ENCODE data around the gene FBXL17.

The FBXL17 gene

GRCh38 chr5:107959573-107960279 is 422.2 kb downstream of the FBXL17 start:
- TF ChIP-seq CTCF (IDR thresholded peaks at IDR 0.05; ENCODE audit: borderline replicate concordance, control extremely low read depth, extremely low read depth, insufficient read depth, missing control alignments) = no peak
- in situ Hi-C loops (cut with MboI; ENCODE audit: low sequenced_read_pairs, unreplicated experiment) = no loop called here
- no peak for DNase-seq (ENCODE audit: low spot score)

- no peak for DNase-seq (ENCODE audit: low spot score)
- in situ Hi-C loops (cut with MboI; ENCODE audit: low sequenced_read_pairs, unreplicated experiment) = no loop called here
- TF ChIP-seq CTCF (IDR thresholded peaks at IDR 0.05; ENCODE audit: borderline replicate concordance, control extremely low read depth, extremely low read depth, insufficient read depth, missing control alignments) = no peak
Observed at GRCh38 chr5:107958861-107959260, 423.0 kb downstream of the FBXL17 start.

GRCh38 chr5:107958432-107958831 is 423.5 kb downstream of the FBXL17 start:
- in situ Hi-C loops (cut with MboI; ENCODE audit: low sequenced_read_pairs, unreplicated experiment) = no loop called here
- no peak for DNase-seq (ENCODE audit: low spot score)
- TF ChIP-seq CTCF (IDR thresholded peaks at IDR 0.05; ENCODE audit: borderline replicate concordance, control extremely low read depth, extremely low read depth, insufficient read depth, missing control alignments) = no peak

GRCh38 chr5:107957051-107957450 is 424.8 kb downstream of the FBXL17 start:
- in situ Hi-C loops (cut with MboI; ENCODE audit: low sequenced_read_pairs, unreplicated experiment) = no loop called here
- TF ChIP-seq CTCF (IDR thresholded peaks at IDR 0.05; ENCODE audit: borderline replicate concordance, control extremely low read depth, extremely low read depth, insufficient read depth, missing control alignments) = no peak
- no peak for DNase-seq (ENCODE audit: low spot score)

GRCh38 chr5:107955321-107955720 is 426.6 kb downstream of the FBXL17 start:
- in situ Hi-C loops (cut with MboI; ENCODE audit: low sequenced_read_pairs, unreplicated experiment) = no loop called here
- DNase-seq (ENCODE audit: low spot score) = no peak
- no peak for TF ChIP-seq CTCF (IDR thresholded peaks at IDR 0.05; ENCODE audit: borderline replicate concordance, control extremely low read depth, extremely low read depth, insufficient read depth, missing control alignments)

- DNase-seq (ENCODE audit: low spot score) = no peak
- TF ChIP-seq CTCF (IDR thresholded peaks at IDR 0.05; ENCODE audit: borderline replicate concordance, control extremely low read depth, extremely low read depth, insufficient read depth, missing control alignments) = no peak
Observed at GRCh38 chr5:107954254-107954653, 427.6 kb downstream of the FBXL17 start.

More at GRCh38 chr5:107954254-107954653, 427.6 kb downstream of the FBXL17 start:
- in situ Hi-C loops (cut with MboI; ENCODE audit: low sequenced_read_pairs, unreplicated experiment) = no loop called here

Measured in GM13976 (cell line).